Measurements from ENCODE around the gene WWOX. TPM values are rescaled to one million over a fixed set of nuclear protein-coding genes. Genes with fewer than 3 reads are reported as not detected.

WWOX gene
- total RNA-seq, 1 donor from 2014 or later = 28.2 TPM

GRCh38 chr16:78340590-78340989, 241.1 kb downstream of the WWOX start:
- DNase-seq (ENCODE audit: extremely low spot score, unreplicated experiment) = no peak
- H3K27me3 Mint-ChIP-seq (ENCODE audit: unreplicated experiment) = no peaks in the 10 kb centered on the region
- peaks cover 2% of the 10 kb centered on the region for H3K4me1 Mint-ChIP-seq (ENCODE audit: unreplicated experiment)
- H3K36me3 Mint-ChIP-seq (ENCODE audit: unreplicated experiment) = peaks cover 3% of the 10 kb centered on the region
- peaks cover 18% of the 10 kb centered on the region for H3K9me3 Mint-ChIP-seq (ENCODE audit: unreplicated experiment)
- H3K4me3 Mint-ChIP-seq (ENCODE audit: unreplicated experiment) = no peak overlapping the region
- no peak for TF ChIP-seq CTCF (IDR thresholded peaks at IDR 0.05)
- H3K27ac Mint-ChIP-seq (ENCODE audit: unreplicated experiment) = no peak overlapping the region

GRCh38 chr16:78348068-78348467, 248.6 kb downstream of the WWOX start:
- DNase-seq (ENCODE audit: extremely low spot score, unreplicated experiment) = no peak
- Mint-ChIP-seq H3K36me3 (ENCODE audit: unreplicated experiment) (no peaks in the 10 kb centered on the region), H3K27ac (ENCODE audit: unreplicated experiment) (no peak overlapping the region), H3K4me3 (ENCODE audit: unreplicated experiment) (no peak overlapping the region), H3K9me3 (ENCODE audit: unreplicated experiment) (peaks cover 13% of the 10 kb centered on the region), H3K27me3 (ENCODE audit: unreplicated experiment) (peaks cover 1% of the 10 kb centered on the region), H3K4me1 (ENCODE audit: unreplicated experiment) (no peaks in the 10 kb centered on the region)
- no peak for TF ChIP-seq CTCF (IDR thresholded peaks at IDR 0.05)

GRCh38 chr16:78348886-78349285, 249.4 kb downstream of the WWOX start:
- H3K4me1 Mint-ChIP-seq (ENCODE audit: unreplicated experiment) = no peaks in the 10 kb centered on the region
- no peaks in the 10 kb centered on the region for H3K36me3 Mint-ChIP-seq (ENCODE audit: unreplicated experiment)
- H3K9me3 Mint-ChIP-seq (ENCODE audit: unreplicated experiment) = peaks cover 13% of the 10 kb centered on the region
- H3K4me3 Mint-ChIP-seq (ENCODE audit: unreplicated experiment) = no peak overlapping the region
- TF ChIP-seq CTCF (IDR thresholded peaks at IDR 0.05) = no peak
- no peak overlapping the region for H3K27ac Mint-ChIP-seq (ENCODE audit: unreplicated experiment)
- DNase-seq (ENCODE audit: extremely low spot score, unreplicated experiment) = no peak
- peaks cover 6% of the 10 kb centered on the region for H3K27me3 Mint-ChIP-seq (ENCODE audit: unreplicated experiment)

GRCh38 chr16:78352184-78352583, 252.7 kb downstream of the WWOX start:
- H3K27ac Mint-ChIP-seq (ENCODE audit: unreplicated experiment) = no peak overlapping the region
- TF ChIP-seq CTCF (IDR thresholded peaks at IDR 0.05) = no peak
- H3K4me1 Mint-ChIP-seq (ENCODE audit: unreplicated experiment) = no peaks in the 10 kb centered on the region
- peaks cover 6% of the 10 kb centered on the region for H3K27me3 Mint-ChIP-seq (ENCODE audit: unreplicated experiment)
- no peaks in the 10 kb centered on the region for H3K36me3 Mint-ChIP-seq (ENCODE audit: unreplicated experiment)
- peaks cover 13% of the 10 kb centered on the region for H3K9me3 Mint-ChIP-seq (ENCODE audit: unreplicated experiment)
- no peak for DNase-seq (ENCODE audit: extremely low spot score, unreplicated experiment)
- H3K4me3 Mint-ChIP-seq (ENCODE audit: unreplicated experiment) = no peak overlapping the region

GRCh38 chr16:78353640-78354275, 254.3 kb downstream of the WWOX start:
- H3K36me3 Mint-ChIP-seq (ENCODE audit: unreplicated experiment) = no peaks in the 10 kb centered on the region
- no peak overlapping the region for H3K4me3 Mint-ChIP-seq (ENCODE audit: unreplicated experiment)
- TF ChIP-seq CTCF (IDR thresholded peaks at IDR 0.05) = no peak
- no peaks in the 10 kb centered on the region for H3K4me1 Mint-ChIP-seq (ENCODE audit: unreplicated experiment)
- H3K27me3 Mint-ChIP-seq (ENCODE audit: unreplicated experiment) = peaks cover 6% of the 10 kb centered on the region
- peaks cover 13% of the 10 kb centered on the region for H3K9me3 Mint-ChIP-seq (ENCODE audit: unreplicated experiment)
- no peak for DNase-seq (ENCODE audit: extremely low spot score, unreplicated experiment)
- no peak overlapping the region for H3K27ac Mint-ChIP-seq (ENCODE audit: unreplicated experiment)
